Natural killer cell (primary cell): ENCODE data around the gene SOWAHC. TPM values are rescaled to one million over a fixed set of nuclear protein-coding genes. Genes with fewer than 3 reads are reported as not detected.

Source experiments
- ATAC-seq, 3 donors: fragments of 150-1000 bp in 2 of 3; fragments of 200-7000 bp in 1 of 3; cut with Tn5 transposase; 1 replicate in 1 of 3; 2 replicates in 2 of 3; pipeline ENCODE4 v1.10.0; 2021; ENCODE audit warnings: mild to moderate bottlenecking in 2 of 3, moderate library complexity in 2 of 3
- DNase-seq, 2 donors: peaks; one replicate each; pipeline versions ENCODE4 v3.0.0 to v3.0.0-alpha.2; 2013 to 2021; ENCODE audit warnings: mixed read lengths in 1 of 2
- H3K27ac ChIP-seq: one replicate; pipeline ENCODE4 v1.5.1; 2013; ENCODE audit warnings: mild to moderate bottlenecking, low read length
- H3K27me3 ChIP-seq: one replicate; pipeline ENCODE4 v1.6.1; 2013; ENCODE audit warnings: low read length; ENCODE audit not compliant: control insufficient read depth, insufficient read depth
- H3K36me3 ChIP-seq: one replicate; pipeline ENCODE4 v1.6.1; 2013; ENCODE audit warnings: low read length; ENCODE audit not compliant: control insufficient read depth, insufficient read depth
- H3K4me1 ChIP-seq: one replicate; pipeline ENCODE4 v1.6.1; 2013; ENCODE audit warnings: low read length; ENCODE audit not compliant: control insufficient read depth, insufficient read depth
- H3K4me3 ChIP-seq: one replicate; pipeline ENCODE4 v1.5.1; 2013; ENCODE audit warnings: low read length
- H3K9me3 ChIP-seq: one replicate; pipeline ENCODE4 v1.6.1; 2013; ENCODE audit warnings: low read length; ENCODE audit not compliant: control insufficient read depth, insufficient read depth
- H3K27ac Mint-ChIP-seq, 2 donors: one replicate each; pipeline ENCODE4 v1.8.0; 2022; ENCODE audit warnings: mild to moderate bottlenecking in 2 of 2, mixed read lengths in 2 of 2, moderate library complexity in 1 of 2
- H3K27me3 Mint-ChIP-seq, 2 donors: one replicate each; pipeline ENCODE4 v1.8.0; 2022; ENCODE audit warnings: low read depth in 2 of 2, mixed read lengths in 2 of 2
- H3K36me3 Mint-ChIP-seq: one replicate; pipeline ENCODE4 v1.8.0; 2022; ENCODE audit warnings: mixed read lengths
- H3K4me1 Mint-ChIP-seq, 2 donors: one replicate each; pipeline ENCODE4 v1.8.0; 2022; ENCODE audit warnings: mixed read lengths in 2 of 2
- H3K4me3 Mint-ChIP-seq: one replicate; pipeline ENCODE4 v1.8.0; 2022; ENCODE audit warnings: mild to moderate bottlenecking, moderate library complexity, mixed read lengths
- H3K9me3 Mint-ChIP-seq, 2 donors: one replicate each; pipeline ENCODE4 v1.8.0; 2022; ENCODE audit warnings: mixed read lengths in 2 of 2
- CTCF ChIP-seq: fragments of 200-600 bp; IDR thresholded peaks from one replicate; pipeline ENCODE4 v1.8.0; 2022; ENCODE audit warnings: antibody characterized with exemption
- WGBS: methylation state at CpG from one replicate; pipeline ENCODE4 v1.1.7; 2013; ENCODE audit warnings: missing lambda C conversion rate; ENCODE audit not compliant: insufficient coverage; 5-methylcytosine and 5-hydroxymethylcytosine counted together
- intact Hi-C: fragments of 100-400 bp; cut with micrococcal nuclease; formaldehyde crosslinking; loops from one replicate; pipeline ENCODE4 v1.14.2; 2022
- total RNA-seq, 4 donors: library from RNA; stranded (reverse); fragments of 120-200 nt in 1 of 4; gene quantifications; one replicate each; pipeline versions ENCODE4 v1.2.3 to v1.2.4, GENCODE V29; 2013 to 2022

The SOWAHC gene
- total RNA-seq, 3 donors from 2014 or later (not counting 1 experiment from before 2014, with no cell fraction given): 0.16 to 0.32 (median 0.23) TPM

GRCh38 chr2:109663721-109664120 is 49.6 kb downstream of the SOWAHC start:
- Histone ChIP-seq H3K4me1 (no peaks in the 10 kb centered on the region), H3K4me3 (no peak overlapping the region), H3K27ac (no peak overlapping the region), H3K36me3 (no peaks in the 10 kb centered on the region), H3K27me3 (no peaks in the 10 kb centered on the region), H3K9me3 (no peaks in the 10 kb centered on the region)
- DNase-seq (no peak), ATAC-seq (no peak)
- Mint-ChIP-seq H3K4me3 (no peak overlapping the region), H3K36me3 (no peaks in the 10 kb centered on the region), H3K9me3 (no peaks in the 10 kb centered on the region), H3K4me1 (no peaks in the 10 kb centered on the region), H3K27me3 (peaks cover 6 to 8% of the 10 kb centered on the region in 2 donors), H3K27ac (no peak overlapping the region)
- TF ChIP-seq CTCF: no peak
- 83% methylated on average over 4 of the region's 4 CpGs for WGBS
- intact Hi-C loops: no loop called here

GRCh38 chr2:109666466-109666865 is 52.3 kb downstream of the SOWAHC start:
- Histone ChIP-seq H3K4me1 (no peaks in the 10 kb centered on the region), H3K36me3 (no peaks in the 10 kb centered on the region), H3K27me3 (no peaks in the 10 kb centered on the region), H3K27ac (no peak overlapping the region), H3K4me3 (no peak overlapping the region), H3K9me3 (no peaks in the 10 kb centered on the region)
- WGBS: no CpG with 5 or more reads among the region's 1 CpG
- ATAC-seq (no peak), DNase-seq (no peak)
- Mint-ChIP-seq H3K36me3 (no peaks in the 10 kb centered on the region), H3K4me1 (no peaks in the 10 kb centered on the region), H3K27me3 (peaks cover 11 to 13% of the 10 kb centered on the region in 2 donors), H3K4me3 (no peak overlapping the region), H3K9me3 (no peaks in the 10 kb centered on the region), H3K27ac (no peak overlapping the region)
- no peak for TF ChIP-seq CTCF
- intact Hi-C loops: no loop called here

Other genes with a start within 250 kb of the SOWAHC start
- 1 to 10 TPM in 1 of 3 donors, under 1 TPM in 2; 0.25 to 2.6 (median 0.33) TPM for gene SEPTIN10, start 398 bp upstream of the SOWAHC start, total RNA-seq
- 100 to 1,000 TPM; 110 to 166 (median 111) TPM for gene RGPD5, start 179.9 kb downstream of the SOWAHC start, total RNA-seq